ENCODE results near the gene ERBB4. TPM values are rescaled to one million over a fixed set of nuclear protein-coding genes. Genes with fewer than 3 reads are reported as not detected.

The ERBB4 gene
- polyA plus RNA-seq, 1 of the 3 experiments (the other 2 are of a cell fraction): 0.05 TPM

DNA sequence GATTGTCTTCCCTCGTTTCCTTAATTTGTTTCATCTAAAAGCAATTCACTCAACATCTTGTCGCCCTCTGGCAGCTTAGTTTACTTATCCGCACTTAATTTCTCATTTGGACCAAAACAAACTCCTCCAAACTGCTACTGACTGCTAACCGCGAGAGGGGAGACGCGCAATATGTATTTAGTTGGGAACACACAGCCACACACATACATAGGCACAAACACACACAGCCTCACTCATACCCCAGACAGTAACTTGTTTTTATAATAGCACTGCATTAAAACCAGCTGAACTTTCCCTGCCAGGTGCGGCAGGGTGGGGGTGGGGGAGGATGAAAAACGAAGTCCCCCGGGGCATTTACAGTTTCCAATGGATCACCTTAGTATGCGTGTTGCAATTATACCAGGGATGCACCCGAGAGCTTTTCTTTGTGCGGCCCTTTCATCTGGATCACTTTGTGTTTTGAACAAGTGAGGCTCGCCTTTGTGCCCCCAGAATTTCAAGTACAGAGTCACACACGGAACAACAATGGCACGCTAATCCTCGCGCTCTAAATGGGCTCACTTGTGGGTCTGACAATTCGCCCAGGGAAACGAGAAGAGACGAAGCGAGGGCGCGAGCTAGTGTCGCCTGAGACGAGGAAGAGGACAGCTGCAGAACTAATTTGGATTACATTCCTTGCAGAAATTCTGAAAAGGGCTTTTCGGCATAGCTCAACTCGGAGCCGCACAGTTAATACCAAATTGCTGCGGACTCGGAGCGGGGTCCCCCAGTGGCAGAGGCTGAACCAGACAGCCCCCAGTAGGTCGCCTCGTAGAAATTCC, 2.4 kb downstream of the ERBB4 start:
- 52% methylated on average over 34 of the region's 34 CpGs for WGBS (ENCODE audit: low lambda C conversion rate)
- no peak overlapping the region for H3K9ac ChIP-seq
- no peaks in the 10 kb centered on the region for H3K36me3 ChIP-seq (replicated peaks in 1 of 2; ENCODE audit: control insufficient read depth in 1 of 2, insufficient read depth in 2 of 2, low read length in 1 of 2)
- ChIA-PET CTCF (interaction anchor here (0.6 to 2.8 kb wide), 6 partner anchors 12 to 1557 kb away, joined by 3 to 11 read pairs (median 4); no protein-coding TSS in a partner anchor), POLR2A (no interaction called here)
- peaks cover 11 to 14% of the 10 kb centered on the region in 2 experiments; a peak in 3 of 4 replicates for H3K4me1 ChIP-seq (ENCODE audit: control insufficient read depth in 1 of 2, insufficient read depth in 2 of 2, low read depth in 1 of 2, low read length in 1 of 2)
- H3K9me2 ChIP-seq: no peaks in the 10 kb centered on the region
- peaks cover 12% of the 10 kb centered on the region for H3F3A ChIP-seq (replicated peaks; ENCODE audit: insufficient read depth)
- H3K4me2 ChIP-seq: peak overlapping the region; percentile 89
- TF ChIP-seq RAD21 (IDR thresholded peaks at IDR 0.05; ENCODE audit: low read length) (peak; percentile 6; the same call in 1 of the 2 replicates), ZBTB33 (IDR thresholded peaks at IDR 0.05; ENCODE audit: borderline replicate concordance, low read depth) (no peak)
- H4K20me1 ChIP-seq (ENCODE audit: insufficient read depth): no peaks in the 10 kb centered on the region
- H3K27ac ChIP-seq (ENCODE audit: low read depth in 2 of 2, low read length in 1 of 2): no peak overlapping the region
- H3K9me3 ChIP-seq: no peaks in the 10 kb centered on the region
- H3K27me3 ChIP-seq (ENCODE audit: insufficient read depth): peaks cover 33% of the 10 kb centered on the region
- no peaks in the 10 kb centered on the region for H3K79me2 ChIP-seq (ENCODE audit: insufficient read depth)
- peak overlapping the region; percentile 65 to 72; a peak in 3 of 4 replicates for H3K4me3 ChIP-seq (ENCODE audit: low read depth in 2 of 2, low read length in 1 of 2)
- H2AFZ ChIP-seq (ENCODE audit: low read depth): peak overlapping the region; percentile 82; the same call in 1 of the 2 replicates
- peak; percentile 34 for DNase-seq

GRCh38 chr2:212534336-212534735, 4.3 kb downstream of the ERBB4 start:
- H3K9me3 ChIP-seq: no peaks in the 10 kb centered on the region
- H3K4me3 ChIP-seq (ENCODE audit: low read depth in 2 of 2, low read length in 1 of 2): no peak overlapping the region
- WGBS (ENCODE audit: low lambda C conversion rate): 81% methylated on average over 2 of the region's 2 CpGs
- H3K79me2 ChIP-seq (ENCODE audit: insufficient read depth): no peaks in the 10 kb centered on the region
- no peaks in the 10 kb centered on the region for H4K20me1 ChIP-seq (ENCODE audit: insufficient read depth)
- peaks cover 11 to 14% of the 10 kb centered on the region in 2 experiments; a peak in 3 of 4 replicates for H3K4me1 ChIP-seq (ENCODE audit: control insufficient read depth in 1 of 2, insufficient read depth in 2 of 2, low read depth in 1 of 2, low read length in 1 of 2)
- no peak overlapping the region for H2AFZ ChIP-seq (ENCODE audit: low read depth)
- no peak for TF ChIP-seq SIN3A (IDR thresholded peaks at IDR 0.05; ENCODE audit: borderline replicate concordance, low read depth, low read length)
- TF ChIP-seq SMC3 (IDR thresholded peaks at IDR 0.05; ENCODE audit: low read depth, low read length): no peak
- TF ChIP-seq, protein P1, sequence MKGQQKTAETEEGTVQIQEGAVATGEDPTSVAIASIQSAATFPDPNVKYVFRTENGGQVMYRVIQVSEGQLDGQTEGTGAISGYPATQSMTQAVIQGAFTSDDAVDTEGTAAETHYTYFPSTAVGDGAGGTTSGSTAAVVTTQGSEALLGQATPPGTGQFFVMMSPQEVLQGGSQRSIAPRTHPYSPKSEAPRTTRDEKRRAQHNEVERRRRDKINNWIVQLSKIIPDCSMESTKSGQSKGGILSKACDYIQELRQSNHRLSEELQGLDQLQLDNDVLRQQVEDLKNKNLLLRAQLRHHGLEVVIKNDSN (IDR thresholded peaks at IDR 0.05; ENCODE audit: borderline replicate concordance, low read depth): no peak
- TF ChIP-seq, protein P2, sequence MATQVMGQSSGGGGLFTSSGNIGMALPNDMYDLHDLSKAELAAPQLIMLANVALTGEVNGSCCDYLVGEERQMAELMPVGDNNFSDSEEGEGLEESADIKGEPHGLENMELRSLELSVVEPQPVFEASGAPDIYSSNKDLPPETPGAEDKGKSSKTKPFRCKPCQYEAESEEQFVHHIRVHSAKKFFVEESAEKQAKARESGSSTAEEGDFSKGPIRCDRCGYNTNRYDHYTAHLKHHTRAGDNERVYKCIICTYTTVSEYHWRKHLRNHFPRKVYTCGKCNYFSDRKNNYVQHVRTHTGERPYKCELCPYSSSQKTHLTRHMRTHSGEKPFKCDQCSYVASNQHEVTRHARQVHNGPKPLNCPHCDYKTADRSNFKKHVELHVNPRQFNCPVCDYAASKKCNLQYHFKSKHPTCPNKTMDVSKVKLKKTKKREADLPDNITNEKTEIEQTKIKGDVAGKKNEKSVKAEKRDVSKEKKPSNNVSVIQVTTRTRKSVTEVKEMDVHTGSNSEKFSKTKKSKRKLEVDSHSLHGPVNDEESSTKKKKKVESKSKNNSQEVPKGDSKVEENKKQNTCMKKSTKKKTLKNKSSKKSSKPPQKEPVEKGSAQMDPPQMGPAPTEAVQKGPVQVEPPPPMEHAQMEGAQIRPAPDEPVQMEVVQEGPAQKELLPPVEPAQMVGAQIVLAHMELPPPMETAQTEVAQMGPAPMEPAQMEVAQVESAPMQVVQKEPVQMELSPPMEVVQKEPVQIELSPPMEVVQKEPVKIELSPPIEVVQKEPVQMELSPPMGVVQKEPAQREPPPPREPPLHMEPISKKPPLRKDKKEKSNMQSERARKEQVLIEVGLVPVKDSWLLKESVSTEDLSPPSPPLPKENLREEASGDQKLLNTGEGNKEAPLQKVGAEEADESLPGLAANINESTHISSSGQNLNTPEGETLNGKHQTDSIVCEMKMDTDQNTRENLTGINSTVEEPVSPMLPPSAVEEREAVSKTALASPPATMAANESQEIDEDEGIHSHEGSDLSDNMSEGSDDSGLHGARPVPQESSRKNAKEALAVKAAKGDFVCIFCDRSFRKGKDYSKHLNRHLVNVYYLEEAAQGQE (IDR thresholded peaks at IDR 0.05; ENCODE audit: low read depth, low read length): no peak
- TF ChIP-seq YY1 (IDR thresholded peaks at IDR 0.05; ENCODE audit: low read depth): no peak
- ChIA-PET POLR2A (no interaction called here), CTCF (interaction anchor here (1.0 to 1.5 kb wide), 2 partner anchors 11 to 33 kb away, joined by 3 read pairs; no protein-coding TSS in a partner anchor)
- H3K9ac ChIP-seq: no peak overlapping the region
- no peaks in the 10 kb centered on the region for H3K36me3 ChIP-seq (replicated peaks in 1 of 2; ENCODE audit: control insufficient read depth in 1 of 2, insufficient read depth in 2 of 2, low read length in 1 of 2)
- peaks cover 3% of the 10 kb centered on the region for H3F3A ChIP-seq (replicated peaks; ENCODE audit: insufficient read depth)
- H3K27me3 ChIP-seq (ENCODE audit: insufficient read depth): peaks cover 33% of the 10 kb centered on the region
- H3K4me2 ChIP-seq: no peak overlapping the region
- no peak overlapping the region for H3K27ac ChIP-seq (ENCODE audit: low read depth in 2 of 2, low read length in 1 of 2)
- no peak for DNase-seq
- no peaks in the 10 kb centered on the region for H3K9me2 ChIP-seq

All from SK-N-SH (cell line).